DMS153 treated with DMSO at 0.1 percent for 48 hours (cell line): Measurements from ENCODE around the gene CNPY1.

Experiments
- DNase-seq: peaks from one replicate; lab custom pipeline; 2025; ENCODE audit not compliant: unreplicated experiment; lab: John Stamatoyannopoulos, UW

The CNPY1 gene

GRCh38 chr7:155468785-155469148, 77.6 kb downstream of the CNPY1 start:
- no peak for DNase-seq

DNA sequence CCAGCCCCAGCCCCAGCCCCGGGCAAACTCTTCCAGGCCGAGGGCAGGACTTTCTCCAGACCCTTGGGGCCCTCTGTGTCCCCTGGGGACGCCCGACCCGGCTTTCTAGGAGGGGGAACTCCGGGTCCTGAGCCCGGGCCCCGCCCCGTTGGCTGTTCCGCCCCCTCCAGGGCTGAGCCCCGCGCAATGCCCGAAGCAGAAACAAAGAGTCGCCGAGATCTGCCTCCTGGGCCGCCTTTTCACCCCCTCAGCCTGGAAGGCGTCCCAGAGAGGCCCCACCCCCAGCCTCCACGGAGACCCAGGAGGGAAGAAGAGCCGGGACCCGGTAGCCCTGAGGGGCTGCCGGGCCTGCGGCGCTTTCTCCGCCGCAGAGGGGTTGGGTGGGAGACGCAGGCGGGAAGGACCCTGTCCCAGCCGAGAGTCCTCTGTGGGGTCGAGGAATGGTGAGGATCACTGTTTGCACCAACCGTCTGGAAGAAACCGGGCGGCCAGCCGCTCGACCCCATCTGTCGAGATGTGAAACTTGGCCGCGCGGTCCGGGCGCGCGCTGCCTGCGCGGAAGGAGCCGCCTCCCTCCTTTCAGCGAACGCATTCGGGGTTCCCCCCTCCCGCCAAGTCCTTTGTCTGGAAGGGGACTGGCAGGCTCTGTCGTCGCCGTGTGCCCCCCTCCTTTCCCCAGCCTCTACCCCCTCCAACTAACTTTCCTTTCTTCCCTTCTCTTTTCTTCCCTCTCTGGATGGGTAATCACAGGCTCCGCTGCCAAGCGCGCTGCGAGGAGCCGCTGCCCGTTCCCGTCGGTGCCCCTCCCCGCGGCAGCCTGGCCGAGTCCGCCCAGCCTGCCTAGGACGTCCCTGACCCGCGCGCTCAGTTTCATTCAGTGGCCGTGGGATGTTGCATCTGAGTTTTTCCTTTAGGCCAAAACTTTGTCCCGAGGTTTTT, 78.2 kb downstream of the CNPY1 start:
- no peak for DNase-seq

DNA sequence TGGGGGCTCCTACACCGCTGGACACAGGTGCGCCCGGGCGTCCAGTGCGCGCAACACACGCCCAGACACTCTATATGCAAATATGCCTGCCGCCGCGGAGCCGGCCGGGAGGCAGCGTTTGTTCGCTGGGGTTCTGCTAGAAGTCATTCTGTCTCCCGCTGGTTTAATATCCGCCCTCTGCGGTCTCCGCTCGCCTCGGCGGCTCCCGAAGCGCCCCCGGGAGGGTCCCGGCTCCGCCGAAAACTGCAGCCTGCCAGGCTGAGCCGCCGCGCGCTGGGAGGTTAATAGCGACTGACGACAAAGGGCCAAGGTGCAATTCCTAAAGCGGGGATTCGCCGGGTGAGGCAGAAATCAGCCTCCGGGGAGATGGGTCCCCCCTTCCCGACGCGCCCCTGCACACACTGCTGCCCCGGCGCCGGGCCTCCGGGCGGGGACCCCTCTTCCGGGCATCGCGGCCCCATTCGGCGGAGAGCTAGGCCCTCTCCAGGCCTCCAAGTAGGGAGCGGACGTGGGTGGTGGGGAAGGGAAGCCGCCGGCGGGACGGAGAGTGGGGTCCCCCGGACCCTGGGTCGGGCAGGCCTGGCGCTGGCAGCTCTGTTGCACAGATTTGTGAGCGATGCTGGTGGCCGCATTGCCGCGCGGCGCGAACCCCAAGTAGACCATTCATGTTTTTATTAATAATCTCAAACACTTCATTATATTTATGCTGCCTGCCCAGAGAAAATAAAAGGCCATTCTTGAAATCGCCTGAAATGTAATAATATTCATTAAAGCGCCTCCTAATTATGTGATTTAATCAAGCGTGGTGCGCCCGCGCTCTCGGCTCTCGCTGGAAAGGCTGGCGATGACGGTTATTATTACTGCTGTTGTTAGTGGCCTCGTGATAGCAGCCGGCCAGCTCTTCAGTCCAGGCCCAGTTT, 79.3 kb downstream of the CNPY1 start:
- DNase-seq: no peak

GRCh38 chr7:155466142-155466813, 80.1 kb downstream of the CNPY1 start:
- DNase-seq: no peak

GRCh38 chr7:155465761-155466141, 80.6 kb downstream of the CNPY1 start:
- no peak for DNase-seq

DNA sequence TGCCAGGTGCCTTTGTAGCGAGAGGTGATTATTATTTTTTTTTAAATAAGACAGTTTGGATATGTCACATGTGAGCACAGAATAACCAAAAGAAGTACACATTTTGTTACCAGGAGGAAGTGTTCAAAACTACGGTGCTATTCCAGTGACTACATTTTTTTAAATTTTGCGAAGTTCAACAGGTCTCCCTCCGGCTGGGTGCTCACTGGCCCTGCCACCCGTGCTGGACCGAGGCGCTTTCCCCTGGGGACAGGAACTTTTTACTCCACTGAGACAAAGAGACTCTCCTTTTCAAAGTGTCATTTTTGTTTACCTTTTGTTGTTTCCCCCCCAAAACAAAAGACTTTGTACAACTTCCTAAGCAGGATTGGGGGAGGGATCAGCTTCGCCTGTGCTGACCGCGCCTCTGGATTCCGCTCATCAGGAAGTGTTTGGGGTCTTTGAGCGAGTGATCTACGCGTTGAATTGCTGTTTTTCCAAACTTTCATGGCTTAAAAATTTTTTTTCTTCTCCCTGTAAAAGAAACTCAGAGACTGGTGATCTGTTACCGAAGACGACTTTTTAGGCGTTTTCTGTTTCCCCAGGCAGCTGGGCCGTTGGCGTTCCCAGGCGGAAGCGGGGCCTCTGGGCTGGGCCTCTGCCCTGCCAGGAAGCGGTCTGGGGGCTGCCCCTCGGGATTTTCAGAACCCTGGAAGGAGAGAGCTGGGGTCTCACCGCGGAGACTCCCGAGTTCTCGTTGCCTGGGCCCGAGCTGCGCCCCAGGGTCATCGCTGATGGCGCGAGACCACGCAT, 81.2 kb downstream of the CNPY1 start:
- DNase-seq: no peak

DNA sequence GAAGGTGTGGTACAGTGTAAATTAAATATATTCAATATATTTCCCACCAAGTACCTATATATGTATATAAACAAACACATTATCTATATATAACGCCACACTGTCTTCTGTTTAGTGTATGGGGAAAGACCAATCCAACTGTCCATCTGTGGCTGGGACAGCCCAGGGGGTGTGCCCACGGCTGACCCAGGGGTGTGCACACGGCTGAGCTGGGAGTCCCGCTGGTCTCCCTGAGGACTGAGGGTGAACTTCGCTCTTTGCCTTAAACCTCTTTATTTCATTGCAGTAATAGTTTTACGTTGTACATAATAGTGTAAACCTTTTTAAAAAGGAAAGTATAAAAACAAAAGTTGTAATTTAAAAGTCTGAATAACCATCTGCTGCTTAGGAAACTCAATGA, 82.2 kb downstream of the CNPY1 start:
- DNase-seq: no peak

- DNase-seq: no peak
Measured at GRCh38 chr7:155463114-155463811, 83.1 kb downstream of the CNPY1 start.

- DNase-seq: no peak
Measured at GRCh38 chr7:155462163-155462735, 84.1 kb downstream of the CNPY1 start.

- no peak for DNase-seq
Measured at GRCh38 chr7:155461631-155462030, 84.7 kb downstream of the CNPY1 start.

DNA sequence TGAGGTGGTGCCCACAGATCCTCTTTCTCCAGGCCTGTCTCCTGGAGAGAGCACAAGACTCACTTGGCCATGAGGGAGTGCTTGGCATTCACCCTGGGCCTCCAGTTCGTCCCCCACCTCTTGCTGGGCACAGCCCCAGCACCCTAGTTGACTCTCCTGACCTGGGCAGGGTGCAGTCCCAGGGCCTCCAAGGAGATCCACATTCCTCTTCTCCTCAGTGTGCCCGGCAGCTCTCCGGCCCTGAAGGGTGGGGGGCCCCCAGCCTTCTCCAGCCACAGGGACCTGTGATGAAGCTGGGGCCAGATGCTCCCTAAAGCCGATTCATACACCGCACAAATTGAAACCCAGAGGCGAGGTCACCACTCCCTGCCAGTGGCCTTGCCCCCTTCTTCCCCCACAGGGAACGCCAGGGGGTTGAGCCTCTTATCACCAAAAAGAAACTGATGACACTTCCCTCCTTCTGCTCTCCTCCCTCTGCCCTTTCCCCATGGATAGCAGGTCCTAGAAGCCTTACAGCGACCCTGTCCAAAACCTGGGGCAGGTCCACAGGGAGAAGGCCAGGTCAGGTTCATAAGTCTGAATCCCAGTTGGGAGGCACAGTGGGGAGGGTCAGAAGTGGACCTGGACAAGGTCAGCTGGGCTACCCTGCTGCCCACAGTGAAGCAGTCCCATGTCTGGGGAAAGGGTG, 85.3 kb downstream of the CNPY1 start:
- DNase-seq: no peak

DNA sequence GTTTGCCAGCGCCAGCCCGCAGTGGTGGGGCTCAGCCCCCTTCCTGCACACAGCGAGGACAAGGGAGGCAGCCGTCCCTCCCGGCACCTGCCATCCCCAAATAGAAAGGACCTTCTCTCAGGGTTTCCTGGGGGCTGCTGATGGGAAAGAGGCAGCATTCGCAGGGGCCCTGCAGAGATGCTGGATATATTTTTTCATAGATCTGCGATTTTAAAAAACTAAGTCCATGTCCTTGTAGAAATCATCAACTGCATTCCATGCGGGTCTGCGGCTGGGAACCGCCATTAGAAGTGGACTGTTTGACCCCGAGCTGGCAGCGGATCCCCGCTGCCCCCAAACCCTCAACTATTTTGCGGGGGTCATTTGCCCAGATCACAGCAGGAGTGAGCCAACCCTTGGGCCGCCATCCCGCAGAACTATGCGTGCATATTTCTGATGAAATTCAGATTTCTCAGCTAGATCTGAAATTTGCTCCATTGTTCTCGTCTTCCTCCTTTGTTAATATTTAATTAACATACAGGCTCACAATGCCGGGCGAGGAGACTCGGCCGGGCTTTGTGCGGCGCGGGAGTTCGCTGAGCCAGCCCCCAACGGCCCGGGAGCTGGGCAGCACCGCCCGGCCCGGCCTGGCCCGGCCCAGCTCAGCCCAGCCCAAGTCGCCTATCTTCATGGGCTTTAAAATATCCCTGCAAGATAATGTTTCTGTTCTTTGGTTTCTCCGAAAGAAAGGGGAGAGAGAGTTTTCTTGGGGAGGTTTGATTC, 86.5 kb downstream of the CNPY1 start:
- DNase-seq: no peak

- no peak for DNase-seq
Measured at GRCh38 chr7:155458878-155459699, 87.3 kb downstream of the CNPY1 start.

- DNase-seq: no peak
Measured at GRCh38 chr7:155458111-155458877, 88.1 kb downstream of the CNPY1 start, which contains the start of gene EN2. TSS of gene EN2 (plus strand) at chr7:155458129. CDS start at chr7:155458378, 249 bp downstream.

GRCh38 chr7:155457544-155458110, 88.7 kb downstream of the CNPY1 start:
- DNase-seq: no peak
